HUES6 (cell line): ENCODE measurements around the gene CNTNAP3B.
"Not testable (repeated sequence)": the region's sequence is repeated elsewhere in the genome, so short reads cannot be mapped to it uniquely, and the experiment has no call there.

Experiments used
- H3K27ac ChIP-seq: 2 replicates; pipeline ENCODE4 v1.7.0; 2013; ENCODE audit warnings: low read depth, mild to moderate bottlenecking, low read length, inconsistent platforms
- H3K27me3 ChIP-seq: 2 replicates; pipeline ENCODE4 v1.6.1; 2013; ENCODE audit warnings: low read length; ENCODE audit not compliant: control insufficient read depth, insufficient read depth
- H3K36me3 ChIP-seq: 2 replicates; pipeline ENCODE4 v1.6.1; 2013; ENCODE audit warnings: low read length; ENCODE audit not compliant: control insufficient read depth, insufficient read depth
- H3K4me1 ChIP-seq: 2 replicates; pipeline ENCODE4 v1.6.1; 2013; ENCODE audit warnings: low read length; ENCODE audit not compliant: control insufficient read depth, insufficient read depth
- H3K4me3 ChIP-seq: 2 replicates; pipeline ENCODE4 v1.5.1; 2013; ENCODE audit warnings: low read depth, low read length
- H3K9ac ChIP-seq: one replicate; pipeline ENCODE4 v1.6.1; 2013; ENCODE audit warnings: mild to moderate bottlenecking, low read length
- H3K9me3 ChIP-seq: 2 replicates; pipeline ENCODE4 v1.6.1; 2013; ENCODE audit warnings: low read depth, low read length; ENCODE audit not compliant: control insufficient read depth, insufficient read depth

Gene CNTNAP3B

DNA sequence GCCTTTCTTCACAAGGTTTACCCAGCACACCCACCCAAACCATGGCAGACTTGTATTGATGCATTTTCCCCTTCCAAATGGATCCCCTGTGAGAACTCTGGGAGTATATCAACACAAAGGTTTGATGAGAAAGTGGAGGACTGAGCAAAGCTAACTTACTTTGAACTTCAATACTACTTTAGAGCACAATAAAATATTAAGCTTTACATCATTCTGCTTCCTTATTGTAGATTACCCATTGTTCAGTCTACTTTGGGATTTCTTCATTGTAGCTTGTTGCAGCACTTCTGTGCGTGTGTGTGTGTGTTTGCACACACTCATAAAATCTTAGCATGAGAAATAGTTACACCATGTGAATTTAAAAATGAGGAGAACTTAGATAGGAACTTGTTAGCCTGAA lies 75.4 kb downstream of the CNTNAP3B start:
- not testable (repeated sequence) for H3K4me3 ChIP-seq, H3K27me3 ChIP-seq, H3K36me3 ChIP-seq

DNA sequence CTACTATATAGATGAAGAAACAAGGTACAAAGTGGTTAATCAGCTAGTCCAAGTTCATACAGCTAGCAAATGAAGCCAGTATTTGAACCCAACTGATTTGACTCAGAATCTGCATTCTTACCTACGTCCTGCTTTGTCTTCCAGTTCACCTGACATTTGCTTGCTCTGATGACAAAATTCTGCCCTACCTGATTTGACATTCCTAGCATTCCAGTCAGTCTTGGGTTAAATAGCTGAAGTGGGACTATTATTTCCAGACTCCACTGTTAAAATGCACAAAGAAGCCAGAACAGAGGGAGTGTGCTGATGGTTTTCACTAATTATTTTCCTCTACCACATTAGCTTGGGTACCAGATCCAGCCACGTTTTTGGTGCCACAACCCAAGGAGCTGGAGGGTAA lies 78.5 kb downstream of the CNTNAP3B start:
- H3K4me1 ChIP-seq, result not testable (repeated sequence)

More for the DNA sequence above, 75.4 kb downstream of the CNTNAP3B start:
- H3K4me1 ChIP-seq, H3K9ac ChIP-seq, H3K9me3 ChIP-seq, H3K27ac ChIP-seq: not testable (repeated sequence)

GRCh38 chr9:42044422-42045010 lies 84.7 kb downstream of the CNTNAP3B start:
- not testable (repeated sequence) for H3K9ac ChIP-seq, H3K27ac ChIP-seq, H3K9me3 ChIP-seq, H3K4me1 ChIP-seq, H3K27me3 ChIP-seq, H3K4me3 ChIP-seq, H3K36me3 ChIP-seq

More for the DNA sequence above, 78.5 kb downstream of the CNTNAP3B start:
- not testable (repeated sequence) for H3K4me3 ChIP-seq, H3K9me3 ChIP-seq, H3K27me3 ChIP-seq, H3K36me3 ChIP-seq, H3K27ac ChIP-seq, H3K9ac ChIP-seq

DNA sequence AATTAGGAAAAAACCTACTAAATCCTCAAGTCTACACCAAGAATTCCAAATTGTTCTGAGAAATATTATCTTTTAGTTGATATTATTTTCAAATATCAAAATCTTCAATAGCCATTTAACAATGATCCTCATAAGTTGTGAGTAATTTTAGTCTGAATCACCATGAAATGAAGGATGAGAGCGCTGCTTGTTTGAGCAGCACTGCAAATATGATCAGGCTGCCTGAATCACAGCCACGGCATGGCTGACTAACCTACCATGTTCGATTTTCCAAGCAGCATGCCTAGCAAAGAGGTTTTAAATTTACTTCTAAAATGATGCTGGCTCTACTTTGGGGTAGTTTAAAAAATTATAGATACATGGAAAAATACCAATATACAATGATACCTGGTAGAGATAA lies 95.7 kb downstream of the CNTNAP3B start:
- not testable (repeated sequence) for H3K9ac ChIP-seq, H3K27ac ChIP-seq, H3K4me3 ChIP-seq, H3K9me3 ChIP-seq, H3K27me3 ChIP-seq, H3K4me1 ChIP-seq, H3K36me3 ChIP-seq

DNA sequence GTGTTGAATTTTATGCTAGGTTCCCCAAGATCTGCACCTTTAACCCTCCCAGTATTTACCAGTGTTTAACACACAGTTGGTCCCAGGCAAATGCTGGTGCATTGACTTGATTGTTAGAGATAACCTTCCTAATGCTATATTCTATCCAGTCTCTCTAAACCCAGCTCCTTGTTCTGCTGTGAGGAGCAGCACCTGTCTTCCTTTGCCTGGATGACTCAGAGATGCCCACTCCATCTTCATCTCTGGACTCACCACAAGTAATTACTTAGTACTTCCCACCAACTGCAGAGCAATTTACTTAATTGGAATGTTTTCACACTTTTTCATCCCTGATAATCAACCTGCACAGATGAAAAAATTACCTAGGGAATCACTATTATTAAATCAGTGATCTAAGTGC lies 108.6 kb downstream of the CNTNAP3B start:
- H3K36me3 ChIP-seq, H3K9ac ChIP-seq, H3K4me1 ChIP-seq, H3K27me3 ChIP-seq, H3K27ac ChIP-seq, H3K9me3 ChIP-seq, H3K4me3 ChIP-seq: not testable (repeated sequence)

- H3K4me1 ChIP-seq, H3K9ac ChIP-seq, H3K9me3 ChIP-seq, H3K36me3 ChIP-seq, H3K27ac ChIP-seq, H3K4me3 ChIP-seq, H3K27me3 ChIP-seq: not testable (repeated sequence)
Measured at GRCh38 chr9:42018220-42018922, 110.9 kb downstream of the CNTNAP3B start.

GRCh38 chr9:42014317-42014716 lies 114.9 kb downstream of the CNTNAP3B start:
- H3K9ac ChIP-seq, H3K9me3 ChIP-seq, H3K36me3 ChIP-seq, H3K4me3 ChIP-seq, H3K4me1 ChIP-seq, H3K27ac ChIP-seq, H3K27me3 ChIP-seq: not testable (repeated sequence)

DNA sequence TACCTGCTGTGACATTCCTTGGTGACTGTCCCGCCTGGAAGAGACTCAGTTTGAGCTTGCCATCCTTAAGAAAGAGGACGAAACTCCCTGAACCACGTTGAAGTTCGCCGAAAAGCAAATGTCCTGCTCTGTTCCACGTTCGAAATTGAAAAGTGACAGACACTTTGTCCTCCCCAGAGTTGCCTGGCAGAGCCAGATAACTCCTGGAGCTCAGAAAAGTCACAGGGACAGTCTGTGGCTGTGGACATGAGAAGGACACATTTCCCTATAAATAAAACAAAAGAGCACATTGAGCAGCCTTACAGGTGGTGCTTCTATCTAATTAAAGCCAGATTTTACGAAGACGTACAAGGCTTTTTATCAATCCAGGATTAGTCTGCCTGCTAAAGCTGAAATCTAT lies 137.6 kb downstream of the CNTNAP3B start:
- H3K4me1 ChIP-seq, H3K27me3 ChIP-seq, H3K4me3 ChIP-seq, H3K9me3 ChIP-seq, H3K9ac ChIP-seq, H3K36me3 ChIP-seq, H3K27ac ChIP-seq: not testable (repeated sequence)

GRCh38 chr9:41980271-41980670 lies 149.0 kb downstream of the CNTNAP3B start:
- not testable (repeated sequence) for H3K9ac ChIP-seq, H3K27me3 ChIP-seq, H3K4me3 ChIP-seq, H3K4me1 ChIP-seq, H3K27ac ChIP-seq, H3K36me3 ChIP-seq, H3K9me3 ChIP-seq

DNA sequence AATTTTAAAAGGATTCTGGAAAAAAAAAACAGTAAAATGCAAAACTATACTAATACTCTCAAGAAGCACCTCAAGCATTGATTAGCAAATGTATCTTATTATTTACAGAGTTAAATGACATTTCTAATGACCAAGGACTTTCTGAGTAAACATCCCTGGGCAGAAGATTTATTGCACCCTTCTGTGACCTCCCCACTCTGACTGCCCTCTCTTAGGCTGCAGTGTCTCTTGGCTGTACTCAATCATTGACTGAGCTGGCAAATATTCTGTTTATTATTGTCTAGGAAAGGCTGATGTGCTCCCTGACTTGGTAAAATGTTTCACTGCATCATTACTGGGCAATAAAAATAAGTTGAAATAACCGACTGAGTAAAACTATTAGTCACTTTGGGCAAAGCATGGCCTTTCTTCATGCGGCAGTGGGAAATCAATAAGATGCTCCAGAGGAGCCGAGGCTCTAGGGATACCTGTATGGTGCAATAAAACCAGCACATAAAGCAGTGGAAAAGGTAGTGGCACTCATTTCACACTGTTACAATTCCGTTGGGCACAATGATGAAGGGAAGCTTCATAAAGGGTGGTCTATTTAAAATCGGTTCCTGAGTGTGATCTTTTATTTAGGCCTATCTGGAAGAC lies 151.1 kb downstream of the CNTNAP3B start:
- not testable (repeated sequence) for H3K9me3 ChIP-seq, H3K4me1 ChIP-seq, H3K4me3 ChIP-seq, H3K27me3 ChIP-seq, H3K27ac ChIP-seq, H3K9ac ChIP-seq, H3K36me3 ChIP-seq

- not testable (repeated sequence) for H3K4me3 ChIP-seq, H3K9me3 ChIP-seq, H3K27me3 ChIP-seq, H3K4me1 ChIP-seq, H3K36me3 ChIP-seq, H3K9ac ChIP-seq, H3K27ac ChIP-seq
Measured at GRCh38 chr9:41974906-41975305, 154.3 kb downstream of the CNTNAP3B start.
